NCI-H2196 (cell line): ENCODE measurements around the gene COQ10B.
"Not testable (repeated sequence)": the region's sequence is repeated elsewhere in the genome, so short reads cannot be mapped to it uniquely, and the experiment has no call there.

Experiments used
- DNase-seq: peaks from one replicate; lab custom pipeline; 2025; ENCODE audit not compliant: unreplicated experiment; lab: John Stamatoyannopoulos, UW

COQ10B gene

DNA sequence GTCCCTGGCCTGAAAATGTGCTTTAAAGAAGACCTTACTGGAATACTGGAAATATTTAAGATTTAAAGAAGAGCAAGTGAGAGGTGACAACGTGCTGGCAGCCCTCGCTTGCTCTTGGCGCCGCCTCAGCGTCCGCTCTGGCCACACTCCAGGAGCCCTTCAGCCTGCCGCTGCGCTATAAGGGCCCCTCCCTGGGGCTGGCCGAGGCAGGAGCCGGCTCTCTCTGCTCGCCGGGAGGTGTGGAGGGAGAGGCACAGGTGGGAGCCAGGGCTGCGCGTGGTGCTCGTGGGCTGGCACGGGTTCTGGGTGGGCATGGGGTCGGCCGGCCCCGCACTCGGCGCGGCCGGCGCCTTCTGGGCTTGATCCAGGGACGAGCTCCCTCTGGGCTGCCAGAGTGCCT lies 2.9 kb upstream of the COQ10B start:
- peak; percentile 60 for DNase-seq

- not testable (repeated sequence) for DNase-seq
These were observed 2.4 kb upstream of the COQ10B start for GRCh38 chr2:197450935-197451358.

- DNase-seq, result no peak
These were observed 614 bp upstream of the COQ10B start for GRCh38 chr2:197452754-197453122.

DNA sequence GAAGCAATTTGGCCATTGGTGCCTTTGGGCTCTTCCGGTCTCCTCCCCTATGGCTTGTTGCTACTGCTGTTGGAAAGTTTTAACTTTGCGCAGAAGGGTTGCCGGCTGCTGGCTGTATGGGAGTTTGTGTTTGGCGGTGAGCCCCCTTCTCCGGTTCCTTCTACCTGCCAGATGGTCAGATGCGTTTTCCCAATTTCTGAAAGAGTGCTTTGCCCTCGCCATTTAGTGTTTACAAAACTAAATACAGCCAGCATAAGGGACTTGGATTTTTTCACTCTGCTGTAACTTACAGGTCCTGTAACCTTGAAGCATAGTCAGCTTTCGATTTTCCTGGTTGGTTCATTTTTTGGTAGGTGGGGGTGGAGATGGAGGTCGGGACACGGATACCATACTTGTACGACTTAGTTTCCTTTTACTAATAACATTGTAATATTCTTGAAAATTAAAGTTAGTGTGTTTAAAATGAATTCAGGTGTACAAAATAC lies 604 bp downstream of the COQ10B start:
- peak; percentile 72 for DNase-seq

- no peak for DNase-seq
These were observed 1.6 kb downstream of the COQ10B start for GRCh38 chr2:197454923-197455322.

DNA sequence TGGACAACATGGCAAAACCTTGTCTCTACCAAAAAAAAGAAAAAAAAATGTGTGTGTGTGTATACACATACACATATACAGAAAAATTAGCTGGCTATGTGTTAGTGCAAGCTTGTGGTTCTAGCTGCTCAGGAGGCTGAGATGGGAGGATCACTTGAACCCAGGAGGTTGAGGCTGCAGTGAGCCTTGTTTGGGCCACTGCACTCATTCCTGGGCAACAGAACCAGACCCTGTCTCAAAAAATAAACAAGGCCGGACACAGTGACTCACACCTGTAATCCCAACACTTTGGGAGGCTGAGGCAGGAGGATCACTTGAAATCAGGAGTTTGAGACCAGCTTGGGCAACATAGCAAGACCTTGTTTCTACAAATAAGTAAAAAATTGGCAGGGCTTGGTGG lies 2.1 kb downstream of the COQ10B start:
- DNase-seq, result no peak

DNA sequence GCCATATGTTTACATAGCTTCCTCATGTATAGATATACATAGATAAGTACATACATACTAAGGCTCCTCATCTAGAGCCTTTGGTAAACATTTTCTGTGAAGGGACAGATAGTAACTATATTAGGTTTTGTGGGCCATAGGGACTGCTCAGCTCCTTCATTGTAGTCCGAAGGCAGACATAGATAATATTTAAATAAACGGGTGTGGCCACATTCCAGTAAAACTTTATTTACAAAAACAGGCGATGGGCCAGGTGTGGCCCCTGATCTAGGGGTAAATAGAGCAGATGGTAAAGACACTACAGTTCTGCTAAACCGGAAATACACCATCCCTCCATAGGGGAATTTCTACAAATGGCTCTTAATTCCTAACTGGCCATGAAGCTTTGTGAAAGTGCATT lies 7.3 kb downstream of the COQ10B start:
- DNase-seq, result no peak

DNA sequence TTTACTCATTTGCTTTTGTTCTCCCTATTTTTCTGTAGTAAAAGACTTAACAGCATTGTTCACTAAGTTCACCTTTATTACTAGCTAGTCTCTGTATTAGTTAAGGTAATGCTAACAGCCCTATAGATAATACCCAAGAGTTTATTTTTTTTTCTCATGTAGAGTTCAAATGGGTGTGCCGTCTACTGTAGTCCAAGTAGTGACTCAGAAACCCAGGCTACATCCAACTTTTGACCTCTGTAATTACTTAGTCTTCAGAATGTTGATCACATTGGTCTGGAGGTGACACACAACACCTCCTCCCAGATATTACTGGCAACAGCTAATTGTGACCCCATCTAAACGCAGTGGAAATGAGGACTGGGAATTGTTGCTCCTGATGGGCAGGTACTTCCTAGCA lies 7.7 kb downstream of the COQ10B start:
- no peak for DNase-seq

- DNase-seq, result no peak
These were observed 10.8 kb downstream of the COQ10B start for GRCh38 chr2:197464175-197464574.

DNA sequence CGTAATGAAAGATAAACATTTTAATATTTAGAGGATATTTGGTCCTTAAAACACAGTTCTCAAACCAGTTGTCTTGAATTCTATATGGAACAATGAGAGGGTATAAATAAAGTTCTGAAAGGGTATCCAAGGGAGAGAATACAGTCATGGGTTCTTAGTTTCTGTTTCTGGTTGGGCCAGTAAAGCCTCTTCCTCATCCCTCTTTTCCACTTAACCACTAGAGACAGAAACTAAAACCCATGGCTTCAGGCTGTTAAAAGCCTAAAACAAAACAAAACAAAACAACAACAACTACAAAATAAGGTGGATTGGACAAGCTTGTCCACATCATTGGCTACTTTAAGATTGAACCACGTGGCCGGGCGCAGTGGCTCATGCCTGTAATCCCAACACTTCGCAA lies 18.8 kb downstream of the COQ10B start:
- no peak for DNase-seq

- no peak for DNase-seq
These were observed 24.4 kb downstream of the COQ10B start for GRCh38 chr2:197477797-197478196.

GRCh38 chr2:197480165-197481036 lies 27.0 kb downstream of the COQ10B start:
- no peak for DNase-seq

- DNase-seq, result not testable (repeated sequence)
These were observed 30.9 kb downstream of the COQ10B start for GRCh38 chr2:197484248-197484647.

DNA sequence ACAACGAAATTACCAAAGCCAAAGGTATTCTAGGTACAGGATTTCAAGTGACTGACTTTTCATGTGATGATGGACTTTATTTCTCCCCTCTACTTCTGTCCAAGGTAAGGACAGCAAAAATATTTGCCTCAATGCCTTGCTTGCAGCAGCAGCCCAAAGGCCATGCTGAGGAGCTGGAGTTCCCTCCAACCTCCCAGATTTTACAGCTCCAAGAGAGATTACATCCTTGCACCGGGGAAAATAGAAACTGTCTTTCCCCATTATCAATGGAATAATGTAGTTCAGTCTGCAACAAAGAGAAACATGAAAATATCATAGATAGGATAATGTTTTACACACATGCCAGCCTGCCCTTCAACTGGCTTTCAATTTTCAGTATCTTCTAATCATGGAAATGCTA lies 32.8 kb downstream of the COQ10B start:
- DNase-seq, result no peak

- no peak for DNase-seq
These were observed 34.0 kb downstream of the COQ10B start for GRCh38 chr2:197487385-197487784.

- DNase-seq, result no peak
These were observed 42.2 kb downstream of the COQ10B start for GRCh38 chr2:197495433-197496134.

DNA sequence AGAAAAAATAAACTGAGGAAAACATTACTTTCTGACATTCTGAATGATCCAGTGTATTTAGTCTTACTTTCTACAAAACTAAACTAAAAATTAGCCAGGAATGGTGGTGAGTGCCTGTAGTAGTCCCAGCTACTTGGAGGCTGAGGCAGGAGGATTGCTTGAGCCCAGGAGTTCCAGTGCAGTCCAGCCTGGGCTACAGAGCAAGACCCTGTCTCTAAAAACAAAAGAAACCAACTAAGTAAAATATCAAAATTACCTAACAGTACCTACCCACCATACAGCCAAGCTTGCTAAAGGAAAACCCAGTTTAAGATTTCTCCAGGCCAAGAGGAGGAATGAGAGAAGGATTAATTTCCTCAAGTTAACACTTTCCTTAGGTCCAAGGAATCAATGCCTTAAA lies 43.3 kb downstream of the COQ10B start:
- DNase-seq, result no peak

DNA sequence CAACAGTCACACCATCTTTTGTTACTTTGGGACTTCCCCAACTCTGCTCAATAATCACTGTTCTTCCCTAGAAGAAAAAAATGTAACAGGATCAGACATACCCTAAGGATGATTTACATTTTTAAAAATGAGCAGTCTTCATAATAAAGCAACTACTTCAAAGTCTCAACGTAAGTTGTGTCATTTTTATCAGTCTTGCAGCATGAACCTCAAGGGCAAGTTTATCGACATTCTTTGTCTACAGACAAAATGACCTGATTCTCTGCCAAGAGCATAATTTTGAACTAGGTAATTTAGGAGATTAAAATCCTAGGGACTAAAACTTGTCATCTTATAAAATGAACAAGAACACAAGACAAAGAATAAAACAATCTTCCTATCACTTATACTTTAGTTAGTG lies 44.0 kb downstream of the COQ10B start:
- DNase-seq, result no peak

- DNase-seq, result no peak
These were observed 45.0 kb downstream of the COQ10B start for GRCh38 chr2:197498235-197498936.

DNA sequence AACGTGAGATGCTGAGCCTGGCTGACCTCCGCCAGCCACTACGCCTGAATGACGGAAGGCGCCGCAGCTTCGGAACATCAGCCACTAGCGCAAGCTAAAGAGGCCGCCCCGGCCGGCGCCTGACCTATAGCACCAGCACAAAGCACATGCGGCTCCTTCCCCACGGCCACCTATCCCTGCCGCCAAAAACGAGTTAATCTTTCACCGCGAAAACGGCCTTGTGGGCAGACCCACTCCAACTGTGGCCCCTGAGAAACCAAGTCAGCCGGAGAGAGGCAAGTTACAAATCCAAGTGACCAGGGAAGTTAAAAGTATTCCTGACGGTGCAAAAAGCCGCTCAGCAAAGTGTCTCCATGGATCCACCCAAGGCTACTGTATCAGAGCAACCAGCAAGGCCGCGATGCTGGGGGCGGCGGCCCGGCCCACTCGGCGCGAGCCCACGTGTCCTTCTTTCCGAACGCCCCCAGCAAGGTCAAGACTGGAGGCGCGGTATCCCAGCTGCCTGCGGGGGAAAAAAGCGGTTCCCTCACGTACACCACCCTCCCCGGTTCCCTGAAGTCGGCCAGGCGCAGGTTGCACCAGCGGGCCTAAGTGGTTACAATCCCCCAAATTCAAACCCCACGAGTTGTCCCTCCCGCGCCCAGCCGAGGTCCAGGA lies 45.7 kb downstream of the COQ10B start:
- peak; percentile 10 for DNase-seq
